Panc1 (cell line): ENCODE results near the gene WDR7.

ENCODE experiments used
- POLR2AphosphoS5 ChIP-seq: IDR thresholded peaks from 2 replicates; pipeline ENCODE4 v1.6.1; 2012; ENCODE audit warnings: mild to moderate bottlenecking, low read depth, low read length, moderate library complexity
- SIN3A ChIP-seq: IDR thresholded peaks from 2 replicates; pipeline ENCODE4 v1.6.1; 2012; ENCODE audit warnings: low read depth, mild to moderate bottlenecking, low read length, moderate library complexity, borderline replicate concordance; ENCODE audit not compliant: insufficient read depth
- TCF7L2 ChIP-seq: IDR thresholded peaks from 2 replicates; pipeline ENCODE4 v1.6.1; 2011; ENCODE audit warnings: mild to moderate bottlenecking, low read depth, low read length, inconsistent platforms
- TF ChIP-seq, protein P1 (sequence below): fragments of 450-650 bp; IDR thresholded peaks from 2 replicates; pipeline ENCODE4 v1.5.1; 2017; ENCODE audit warnings: mild to moderate bottlenecking
- TF ChIP-seq, protein P2 (sequence below), 2 experiments: IDR thresholded peaks; 2 replicates each; pipeline ENCODE4 v1.6.1; 2011 to 2012; ENCODE audit warnings: low read depth in 2 of 2, control low read depth in 1 of 2, low read length in 1 of 2, mild to moderate bottlenecking in 1 of 2, moderate library complexity in 1 of 2; ENCODE audit not compliant: insufficient read depth in 1 of 2

DNA sequence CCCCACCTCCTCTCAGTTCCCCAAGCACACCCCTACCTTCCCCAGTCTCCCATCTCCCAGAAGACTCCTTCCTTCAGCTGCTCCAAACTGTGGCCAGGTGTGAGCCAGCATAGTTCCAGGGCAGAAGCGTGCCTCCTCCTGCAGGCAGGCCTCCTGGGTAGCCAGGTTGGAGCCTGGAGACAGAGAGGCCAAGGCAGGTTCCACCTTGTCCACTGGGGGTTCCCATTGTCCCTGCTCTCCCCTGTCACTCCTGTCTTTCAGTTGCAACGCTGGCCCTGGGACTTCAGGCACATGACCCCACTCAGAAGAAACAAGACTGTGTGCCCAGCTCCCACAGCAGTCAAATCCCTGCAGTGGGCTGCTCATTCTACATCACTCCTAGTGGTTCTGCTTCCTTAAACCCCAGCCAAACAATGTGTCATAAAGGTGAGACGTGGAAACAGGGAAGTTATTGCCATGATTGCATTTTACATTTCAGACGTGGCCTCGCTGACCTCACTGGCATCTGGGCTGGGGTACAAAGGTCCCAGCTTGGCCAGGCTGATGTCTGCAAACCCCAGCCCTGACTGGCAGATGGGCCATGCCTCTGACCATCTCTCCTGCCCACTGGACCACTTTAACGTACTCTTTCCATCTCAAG lies 399.3 kb downstream of the WDR7 start:
- TF ChIP-seq POLR2AphosphoS5 (no peak), TCF7L2 (no peak), SIN3A (no peak)
- TF ChIP-seq, protein P1, sequence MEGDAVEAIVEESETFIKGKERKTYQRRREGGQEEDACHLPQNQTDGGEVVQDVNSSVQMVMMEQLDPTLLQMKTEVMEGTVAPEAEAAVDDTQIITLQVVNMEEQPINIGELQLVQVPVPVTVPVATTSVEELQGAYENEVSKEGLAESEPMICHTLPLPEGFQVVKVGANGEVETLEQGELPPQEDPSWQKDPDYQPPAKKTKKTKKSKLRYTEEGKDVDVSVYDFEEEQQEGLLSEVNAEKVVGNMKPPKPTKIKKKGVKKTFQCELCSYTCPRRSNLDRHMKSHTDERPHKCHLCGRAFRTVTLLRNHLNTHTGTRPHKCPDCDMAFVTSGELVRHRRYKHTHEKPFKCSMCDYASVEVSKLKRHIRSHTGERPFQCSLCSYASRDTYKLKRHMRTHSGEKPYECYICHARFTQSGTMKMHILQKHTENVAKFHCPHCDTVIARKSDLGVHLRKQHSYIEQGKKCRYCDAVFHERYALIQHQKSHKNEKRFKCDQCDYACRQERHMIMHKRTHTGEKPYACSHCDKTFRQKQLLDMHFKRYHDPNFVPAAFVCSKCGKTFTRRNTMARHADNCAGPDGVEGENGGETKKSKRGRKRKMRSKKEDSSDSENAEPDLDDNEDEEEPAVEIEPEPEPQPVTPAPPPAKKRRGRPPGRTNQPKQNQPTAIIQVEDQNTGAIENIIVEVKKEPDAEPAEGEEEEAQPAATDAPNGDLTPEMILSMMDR = no peak
- TF ChIP-seq, protein P2, sequence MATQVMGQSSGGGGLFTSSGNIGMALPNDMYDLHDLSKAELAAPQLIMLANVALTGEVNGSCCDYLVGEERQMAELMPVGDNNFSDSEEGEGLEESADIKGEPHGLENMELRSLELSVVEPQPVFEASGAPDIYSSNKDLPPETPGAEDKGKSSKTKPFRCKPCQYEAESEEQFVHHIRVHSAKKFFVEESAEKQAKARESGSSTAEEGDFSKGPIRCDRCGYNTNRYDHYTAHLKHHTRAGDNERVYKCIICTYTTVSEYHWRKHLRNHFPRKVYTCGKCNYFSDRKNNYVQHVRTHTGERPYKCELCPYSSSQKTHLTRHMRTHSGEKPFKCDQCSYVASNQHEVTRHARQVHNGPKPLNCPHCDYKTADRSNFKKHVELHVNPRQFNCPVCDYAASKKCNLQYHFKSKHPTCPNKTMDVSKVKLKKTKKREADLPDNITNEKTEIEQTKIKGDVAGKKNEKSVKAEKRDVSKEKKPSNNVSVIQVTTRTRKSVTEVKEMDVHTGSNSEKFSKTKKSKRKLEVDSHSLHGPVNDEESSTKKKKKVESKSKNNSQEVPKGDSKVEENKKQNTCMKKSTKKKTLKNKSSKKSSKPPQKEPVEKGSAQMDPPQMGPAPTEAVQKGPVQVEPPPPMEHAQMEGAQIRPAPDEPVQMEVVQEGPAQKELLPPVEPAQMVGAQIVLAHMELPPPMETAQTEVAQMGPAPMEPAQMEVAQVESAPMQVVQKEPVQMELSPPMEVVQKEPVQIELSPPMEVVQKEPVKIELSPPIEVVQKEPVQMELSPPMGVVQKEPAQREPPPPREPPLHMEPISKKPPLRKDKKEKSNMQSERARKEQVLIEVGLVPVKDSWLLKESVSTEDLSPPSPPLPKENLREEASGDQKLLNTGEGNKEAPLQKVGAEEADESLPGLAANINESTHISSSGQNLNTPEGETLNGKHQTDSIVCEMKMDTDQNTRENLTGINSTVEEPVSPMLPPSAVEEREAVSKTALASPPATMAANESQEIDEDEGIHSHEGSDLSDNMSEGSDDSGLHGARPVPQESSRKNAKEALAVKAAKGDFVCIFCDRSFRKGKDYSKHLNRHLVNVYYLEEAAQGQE (IDR thresholded peaks at IDR 0.05; ENCODE audit: insufficient read depth in 1 of 2, low read depth in 2 of 2, low read length in 1 of 2) = no peak
